Thyroid gland (tissue), 4 donors: ENCODE results near the gene CYBA. TPM values are rescaled to one million over a fixed set of nuclear protein-coding genes. Genes with fewer than 3 reads are reported as not detected.
A peak's percentile ranks its signal among the peaks of the same experiment; 100 is the strongest.

Source experiments
- DNase-seq, 2 donors: peaks; one replicate each; pipeline ENCODE4 v3.0.0-alpha.2; 2019
- H3K27ac ChIP-seq, 3 donors: fragments of 200-600 bp; sonication (generic); 1 replicate in 2 of 3; 2 replicates in 1 of 3; pipeline ENCODE4 v1.5.1; 2016 to 2019; ENCODE audit warnings: mild to moderate bottlenecking in 1 of 3, moderate library complexity in 1 of 3
- H3K27me3 ChIP-seq: fragments of 200-600 bp; sonication (generic); one replicate; pipeline ENCODE4 v1.5.1; 2019
- H3K36me3 ChIP-seq, 2 donors: fragments of 200-600 bp; sonication (generic); one replicate each; pipeline ENCODE4 v1.5.1; 2016 to 2019
- H3K4me1 ChIP-seq, 2 donors: fragments of 200-600 bp; sonication (generic); one replicate each; pipeline ENCODE4 v1.5.1; 2017 to 2019
- H3K4me3 ChIP-seq, 3 donors: fragments of 200-600 bp; sonication (generic); replicated peaks in 1 of 3; 1 replicate in 2 of 3; 2 replicates in 1 of 3; pipeline ENCODE4 v1.5.1; 2016; ENCODE audit warnings: mild to moderate bottlenecking in 1 of 3
- H3K9me3 ChIP-seq: fragments of 200-600 bp; sonication (generic); one replicate; pipeline ENCODE4 v1.5.1; 2017
- CTCF ChIP-seq, 6 experiments: fragments of 200-600 bp in 3 of 6; fragments of 450-650 bp in 3 of 6; sonication (generic) in 3 of 6; IDR thresholded peaks; one replicate each; pipeline ENCODE4 v1.5.1; 2016 to 2019; ENCODE audit warnings: antibody characterized with exemption in 6 of 6, mild to moderate bottlenecking in 2 of 6, inconsistent platforms in 1 of 6, moderate library complexity in 1 of 6
- POLR2A ChIP-seq, 2 donors: fragments of 450-650 bp; IDR thresholded peaks; one replicate each; pipeline ENCODE4 v1.6.1; 2017; ENCODE audit warnings: antibody characterized with exemption in 2 of 2, mild to moderate bottlenecking in 2 of 2, moderate library complexity in 1 of 2
- WGBS, 2 donors: methylation state at CpG; one replicate each; pipeline ENCODE4 v1.1.5; 2017; 5-methylcytosine and 5-hydroxymethylcytosine counted together
- intact Hi-C: fragments of 100-400 bp; cut with DNase I; formaldehyde crosslinking; loops from one replicate; pipeline ENCODE4 v1.15.1; 2023
- total RNA-seq, 4 donors: library from RNA; depleted of rRNA; stranded (reverse); fragments of >200 nt; gene quantifications; one replicate each; pipeline ENCODE4 v1.2.3, GENCODE V29; 2016

Gene CYBA
- total RNA-seq, 4 donors from 2014 or later = 199 to 475 (median 339) TPM

GRCh38 chr16:88605186-88606147, 45.4 kb downstream of the CYBA start:
- Histone ChIP-seq H3K4me3 (no peak overlapping the region), H3K9me3 (no peaks in the 10 kb centered on the region), H3K27me3 (no peaks in the 10 kb centered on the region), H3K36me3 (peaks cover 14 to 26% of the 10 kb centered on the region in 2 donors), H3K27ac (no peak overlapping the region), H3K4me1 (peaks cover 0 to 5% of the 10 kb centered on the region in 2 donors)
- intact Hi-C loops = no loop called here
- TF ChIP-seq CTCF (IDR thresholded peaks at IDR 0.05) = no peak
- no peak for TF ChIP-seq POLR2A (IDR thresholded peaks at IDR 0.05)
- WGBS, 2 donors = 61 to 66% methylated on average over 16 to 20 of the region's 20 CpGs
- DNase-seq = peak; percentile 45 to 66

- intact Hi-C loops = no loop called here
- no peaks in the 10 kb centered on the region for H3K27me3 ChIP-seq
- DNase-seq = peak in 1 of 2 donors; percentile 22
- TF ChIP-seq CTCF (IDR thresholded peaks at IDR 0.05) (no peak), POLR2A (IDR thresholded peaks at IDR 0.05) (no peak)
- H3K36me3 ChIP-seq = peaks cover 18 to 32% of the 10 kb centered on the region in 2 donors
- H3K9me3 ChIP-seq = no peaks in the 10 kb centered on the region
- 66 to 95% methylated on average over 4 to 6 of the region's 7 CpGs for WGBS, 2 donors
- no peak overlapping the region for H3K27ac ChIP-seq
- H3K4me1 ChIP-seq = peaks cover 0 to 16% of the 10 kb centered on the region in 2 donors
- no peak overlapping the region for H3K4me3 ChIP-seq
These were observed 48.8 kb downstream of the CYBA start for GRCh38 chr16:88602091-88602490.

- Histone ChIP-seq H3K27ac (peak overlapping the region in 1 of 3 donors; percentile 3), H3K27me3 (no peaks in the 10 kb centered on the region), H3K36me3 (peaks cover 18 to 32% of the 10 kb centered on the region in 2 donors), H3K4me3 (no peak overlapping the region), H3K9me3 (no peaks in the 10 kb centered on the region), H3K4me1 (peaks cover 0 to 16% of the 10 kb centered on the region in 2 donors)
- WGBS, 2 donors = 63 to 87% methylated on average over 9 of the region's 9 CpGs
- TF ChIP-seq POLR2A (IDR thresholded peaks at IDR 0.05) (no peak), CTCF (IDR thresholded peaks at IDR 0.05) (no peak)
- no peak for DNase-seq
- intact Hi-C loops = no loop called here
These were observed 49.4 kb downstream of the CYBA start for GRCh38 chr16:88601313-88602036.

- Histone ChIP-seq H3K27ac (peak overlapping the region; percentile 44 to 57 (median 45)), H3K36me3 (peaks cover 18 to 32% of the 10 kb centered on the region in 2 donors), H3K4me1 (peaks cover 0 to 16% of the 10 kb centered on the region in 2 donors), H3K9me3 (no peaks in the 10 kb centered on the region), H3K27me3 (no peaks in the 10 kb centered on the region), H3K4me3 (no peak overlapping the region)
- intact Hi-C loops = no loop called here
- DNase-seq = no peak
- 80 to 87% methylated on average over 6 of the region's 6 CpGs for WGBS, 2 donors
- TF ChIP-seq POLR2A (IDR thresholded peaks at IDR 0.05) = no peak
- no peak for TF ChIP-seq CTCF (IDR thresholded peaks at IDR 0.05)
These were observed 50.3 kb downstream of the CYBA start for GRCh38 chr16:88600539-88600896.
